ENCODE data around the gene ARF4. TPM values are rescaled to one million over a fixed set of nuclear protein-coding genes. Genes with fewer than 3 reads are reported as not detected.
"Not testable (repeated sequence)": the region's sequence is repeated elsewhere in the genome, so short reads cannot be mapped to it uniquely, and the experiment has no call there.

The ARF4 gene
- total RNA-seq, 3 donors from 2014 or later = 114 to 164 (median 115) TPM

DNA sequence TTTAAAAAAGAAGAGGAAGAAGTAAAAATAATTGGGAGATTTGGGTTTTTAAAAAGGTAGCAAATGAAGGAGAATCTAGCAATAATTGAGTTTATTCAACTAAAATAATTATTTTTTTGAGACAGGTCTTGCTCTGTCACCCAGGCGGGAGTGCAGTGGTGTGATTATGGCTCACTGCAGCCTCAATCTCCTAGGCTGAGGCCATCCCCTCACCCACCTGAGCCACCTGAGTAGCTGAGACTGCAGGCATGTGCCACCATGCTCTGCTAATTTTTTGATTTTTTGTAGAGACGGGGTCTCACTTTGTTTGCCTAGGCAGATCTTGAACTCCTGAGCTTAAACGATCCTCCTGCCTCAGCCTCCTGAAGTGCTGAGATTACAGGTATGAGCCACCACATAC lies 27.7 kb upstream of the ARF4 start:
- Histone ChIP-seq H3K4me1 (ENCODE audit: low read depth) (no peaks in the 10 kb centered on the region), H3K36me3 (ENCODE audit: low read depth) (no peaks in the 10 kb centered on the region), H3K4me3 (no peak overlapping the region), H3K9me3 (no peaks in the 10 kb centered on the region)
- TF ChIP-seq CTCF (IDR thresholded peaks at IDR 0.05) = no peak
- no peak for DNase-seq
- intact Hi-C loops (cut with DNase I, micrococcal nuclease) = no loop called here
- ATAC-seq = no peak

DNA sequence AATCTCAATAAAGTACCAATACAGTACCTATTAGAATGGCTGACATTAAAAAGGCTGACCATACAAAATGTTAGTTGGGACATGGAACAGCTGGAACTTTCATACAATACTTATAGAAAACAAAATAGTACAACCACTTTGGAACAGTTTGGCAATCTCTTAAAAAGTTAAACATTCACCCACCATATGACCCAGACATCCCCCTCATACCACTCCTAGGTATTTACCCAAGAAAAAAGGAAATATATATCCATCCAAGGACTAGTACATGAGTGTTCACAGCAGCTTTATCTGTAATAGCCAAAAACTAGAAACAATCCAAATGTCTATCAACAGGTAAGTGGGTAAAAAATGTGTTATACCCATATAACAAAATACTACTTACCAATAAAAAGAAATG lies 25.2 kb upstream of the ARF4 start:
- ATAC-seq (no peak), DNase-seq (no peak)
- Histone ChIP-seq H3K36me3 (ENCODE audit: low read depth) (no peaks in the 10 kb centered on the region), H3K4me3 (no peak overlapping the region), H3K4me1 (ENCODE audit: low read depth) (no peaks in the 10 kb centered on the region), H3K9me3 (no peaks in the 10 kb centered on the region)
- intact Hi-C loops (cut with DNase I, micrococcal nuclease) = no loop called here
- TF ChIP-seq CTCF (IDR thresholded peaks at IDR 0.05) = no peak

- ATAC-seq = no peak
- Histone ChIP-seq H3K4me3 (no peak overlapping the region), H3K9me3 (no peaks in the 10 kb centered on the region), H3K36me3 (ENCODE audit: low read depth) (no peaks in the 10 kb centered on the region), H3K4me1 (ENCODE audit: low read depth) (no peaks in the 10 kb centered on the region)
- intact Hi-C loops (cut with DNase I, micrococcal nuclease) = no loop called here
- TF ChIP-seq CTCF (IDR thresholded peaks at IDR 0.05) = no peak
- DNase-seq = no peak
Measured at GRCh38 chr3:57617739-57618138, 20.6 kb upstream of the ARF4 start.

DNA sequence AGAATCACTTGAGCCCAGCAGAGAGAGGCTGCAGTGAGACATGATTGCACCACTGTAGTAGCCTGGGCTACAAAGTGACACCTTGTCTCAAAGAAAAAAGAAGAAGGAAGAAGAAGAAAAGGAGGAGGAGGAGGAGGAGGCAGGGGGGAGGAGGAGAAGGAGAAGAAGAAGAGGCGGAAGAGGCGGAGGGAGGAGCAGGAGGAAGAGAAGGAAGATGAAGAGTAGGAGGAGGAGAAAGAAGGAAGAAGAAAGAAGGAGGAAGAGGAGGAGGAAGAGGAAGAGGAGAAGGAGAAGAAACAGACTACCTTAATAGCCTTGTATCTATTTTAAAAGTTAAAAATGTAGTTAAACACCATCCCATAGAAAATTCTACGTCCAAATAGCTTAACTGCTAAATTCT lies 19.1 kb upstream of the ARF4 start:
- DNase-seq = no peak
- Histone ChIP-seq H3K9me3 (no peaks in the 10 kb centered on the region), H3K36me3 (ENCODE audit: low read depth) (no peaks in the 10 kb centered on the region), H3K4me1 (ENCODE audit: low read depth) (no peaks in the 10 kb centered on the region), H3K4me3 (no peak overlapping the region)
- no peak for TF ChIP-seq CTCF (IDR thresholded peaks at IDR 0.05)
- no peak for ATAC-seq
- intact Hi-C loops (cut with DNase I, micrococcal nuclease) = no loop called here

DNA sequence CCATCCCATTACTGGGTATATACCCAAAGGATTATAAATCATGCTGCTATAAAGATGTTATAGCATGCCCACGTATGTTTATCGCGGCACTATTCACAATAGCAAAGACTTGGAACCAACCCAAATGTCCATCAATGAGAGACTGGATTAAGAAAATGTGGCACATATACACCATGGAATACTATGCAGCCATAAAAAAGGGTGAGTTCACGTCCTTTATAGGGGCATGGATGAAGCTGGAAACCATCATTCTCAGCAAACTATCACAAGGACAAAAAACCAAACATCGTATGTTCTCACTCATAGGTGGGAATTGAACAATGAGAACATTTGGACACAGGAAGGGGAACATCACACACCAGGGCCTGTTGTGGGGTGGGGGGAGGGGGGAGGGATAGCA lies 14.7 kb upstream of the ARF4 start:
- H3K36me3 ChIP-seq (ENCODE audit: low read depth); intact Hi-C loops (cut with DNase I, micrococcal nuclease); H3K4me3 ChIP-seq; H3K4me1 ChIP-seq (ENCODE audit: low read depth); H3K9me3 ChIP-seq; ATAC-seq; DNase-seq: not testable (repeated sequence)

DNA sequence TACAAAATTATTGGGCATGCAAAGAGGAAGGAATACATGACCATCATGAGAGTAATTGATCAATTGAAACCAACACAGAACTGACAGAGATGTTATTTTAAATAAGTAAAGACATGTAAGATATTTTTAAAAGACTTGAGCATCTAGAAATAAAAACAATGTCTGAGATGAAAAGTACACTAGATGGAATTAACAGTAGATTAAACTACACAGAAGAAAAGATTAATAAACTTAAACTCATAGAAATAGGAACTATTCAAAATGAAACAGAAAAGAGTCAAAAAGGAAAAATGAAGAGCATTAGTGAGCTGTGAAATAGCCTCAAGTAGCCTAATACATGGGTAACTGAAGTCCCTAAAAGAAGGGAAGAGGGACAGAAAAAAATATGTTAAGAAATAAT lies 8.5 kb upstream of the ARF4 start:
- DNase-seq = no peak
- ATAC-seq = no peak
- no peak for TF ChIP-seq CTCF (IDR thresholded peaks at IDR 0.05)
- no peaks in the 10 kb centered on the region for H3K36me3 ChIP-seq (ENCODE audit: low read depth)
- H3K9me3 ChIP-seq = peaks cover under 1% of the 10 kb centered on the region
- no peak overlapping the region for H3K4me3 ChIP-seq
- intact Hi-C loops (cut with DNase I, micrococcal nuclease) = no loop called here
- no peaks in the 10 kb centered on the region for H3K4me1 ChIP-seq (ENCODE audit: low read depth)

Data from mucosa of descending colon (tissue), 3 donors.